Urinary bladder (tissue), 4 donors: ENCODE data around the gene ADGRD1. TPM values are rescaled to one million over a fixed set of nuclear protein-coding genes. Genes with fewer than 3 reads are reported as not detected.
"Not testable (repeated sequence)": the region's sequence is repeated elsewhere in the genome, so short reads cannot be mapped to it uniquely, and the experiment has no call there.

Experiments
- DNase-seq: peaks from one replicate; pipeline ENCODE4 v3.0.0-alpha.2; 2015; ENCODE audit errors: extremely low spot score
- H3K27ac ChIP-seq: one replicate; pipeline ENCODE4 v1.5.1; 2013; ENCODE audit warnings: low read depth, mild to moderate bottlenecking, moderate library complexity
- H3K36me3 ChIP-seq: one replicate; pipeline ENCODE4 v1.6.1; 2013; ENCODE audit warnings: mild to moderate bottlenecking, moderate library complexity; ENCODE audit not compliant: insufficient read depth
- H3K4me1 ChIP-seq: one replicate; pipeline ENCODE4 v1.6.1; 2013; ENCODE audit warnings: mild to moderate bottlenecking, moderate library complexity; ENCODE audit not compliant: insufficient read depth
- H3K4me3 ChIP-seq: one replicate; pipeline ENCODE4 v1.5.1; 2013; ENCODE audit warnings: low read depth, low read length
- WGBS: extraction: QIAGEN DNeasy Blood & Tissue Kit; methylation state at CpG from one replicate; pipeline ENCODE4 v1.1.7; 2013; 5-methylcytosine and 5-hydroxymethylcytosine counted together
- polyA plus RNA-seq: library from polyadenylated mRNA; stranded (reverse); fragments of 200-250 nt; gene quantifications from one replicate; pipeline ENCODE4 v1.2.3, GENCODE V29; 2013
- total RNA-seq: library from RNA; depleted of rRNA; stranded (reverse); fragments of >200 nt; gene quantifications from one replicate; pipeline ENCODE4 v1.2.3, GENCODE V29; 2014
- donor health status: healthy with polysubstance abuse.
- donor health status: healthy.

ADGRD1 gene
- total and polyA plus RNA-seq, 2 donors = 60.1 to 62.3 TPM

- WGBS = 69% methylated on average over 8 of the region's 8 CpGs
- no peak overlapping the region for H3K4me3 ChIP-seq
- H3K4me1 ChIP-seq = no peaks in the 10 kb centered on the region
- H3K27ac ChIP-seq = no peak overlapping the region
- DNase-seq = no peak
- H3K36me3 ChIP-seq = no peaks in the 10 kb centered on the region
Measured at GRCh38 chr12:130990034-130990433, 36.3 kb downstream of the ADGRD1 start.

DNA sequence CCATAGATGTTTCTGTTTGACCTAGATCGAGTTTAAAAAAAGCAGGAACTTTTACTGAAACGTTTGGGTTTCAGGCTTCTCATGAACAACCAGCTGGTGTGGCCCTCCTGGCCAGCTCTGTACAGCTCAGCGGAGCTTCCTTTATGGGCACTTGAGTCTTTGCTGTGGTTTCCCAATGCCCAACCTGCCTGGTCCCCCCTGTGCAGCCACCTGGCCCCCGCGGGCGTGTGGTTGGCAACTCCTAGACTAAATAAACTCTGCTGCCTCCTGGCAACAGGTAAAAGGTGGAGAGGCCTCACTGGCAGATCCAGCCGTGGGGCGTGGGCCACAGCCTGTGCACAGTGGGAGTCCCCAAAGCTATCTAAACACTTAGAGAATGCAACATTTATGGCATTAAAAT lies 38.7 kb downstream of the ADGRD1 start:
- H3K27ac ChIP-seq = no peak overlapping the region
- no peak overlapping the region for H3K4me3 ChIP-seq
- H3K36me3 ChIP-seq = no peaks in the 10 kb centered on the region
- WGBS = 72% methylated on average over 8 of the region's 8 CpGs
- DNase-seq = no peak
- no peaks in the 10 kb centered on the region for H3K4me1 ChIP-seq

GRCh38 chr12:130992979-130993538 lies 39.4 kb downstream of the ADGRD1 start:
- no peak overlapping the region for H3K27ac ChIP-seq
- no peak for DNase-seq
- no peaks in the 10 kb centered on the region for H3K36me3 ChIP-seq
- H3K4me1 ChIP-seq = no peaks in the 10 kb centered on the region
- H3K4me3 ChIP-seq = no peak overlapping the region
- WGBS = 88% methylated on average over 5 of the region's 5 CpGs

DNA sequence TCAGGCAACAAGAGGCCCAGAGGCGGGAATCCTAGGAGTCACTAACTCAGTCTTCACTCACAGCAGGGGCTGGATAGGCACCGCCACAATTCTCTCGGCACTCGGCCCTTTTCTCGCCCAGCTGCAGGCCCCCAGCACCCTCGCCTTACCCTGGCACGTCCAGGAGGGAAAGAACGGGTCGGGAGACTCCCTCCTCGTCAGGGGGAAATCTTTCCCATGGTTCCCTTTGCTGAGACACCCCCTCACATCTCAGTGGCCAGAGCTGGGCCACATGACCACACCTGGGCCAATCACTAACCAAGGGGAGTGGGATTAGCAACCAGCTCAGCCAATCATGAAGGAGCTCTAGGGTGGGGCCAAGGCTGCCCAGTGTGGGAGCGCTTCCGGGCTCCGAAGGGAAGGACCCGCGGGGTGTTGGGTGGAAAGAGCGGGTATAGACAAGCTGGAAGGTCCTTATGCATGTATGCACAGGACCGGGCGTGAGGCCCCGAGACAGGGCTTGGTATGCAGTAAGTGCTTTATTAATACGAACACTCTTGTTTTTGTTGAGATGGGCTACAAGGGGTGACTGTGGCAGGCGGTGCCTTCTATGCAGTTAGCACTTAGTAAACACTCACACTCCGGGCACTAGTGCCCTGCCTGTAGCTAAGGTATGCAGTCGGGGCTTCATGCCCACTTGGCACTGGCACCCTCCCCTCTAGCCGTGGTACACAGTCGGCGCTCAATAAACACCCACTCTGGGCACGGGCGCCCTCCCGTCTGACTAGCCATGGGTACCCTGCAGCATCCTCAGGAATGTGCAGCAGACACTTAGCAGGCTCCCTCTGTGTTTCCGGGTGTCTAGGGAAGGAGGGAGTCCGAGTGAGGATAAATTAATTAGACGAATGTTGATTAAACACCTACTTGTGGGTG lies 40.3 kb downstream of the ADGRD1 start:
- no peak for DNase-seq
- Histone ChIP-seq H3K4me1 (no peaks in the 10 kb centered on the region), H3K36me3 (no peaks in the 10 kb centered on the region), H3K4me3 (no peak overlapping the region), H3K27ac (no peak overlapping the region)
- 94% methylated on average over 32 of the region's 32 CpGs for whole genome bisulfite sequencing

DNA sequence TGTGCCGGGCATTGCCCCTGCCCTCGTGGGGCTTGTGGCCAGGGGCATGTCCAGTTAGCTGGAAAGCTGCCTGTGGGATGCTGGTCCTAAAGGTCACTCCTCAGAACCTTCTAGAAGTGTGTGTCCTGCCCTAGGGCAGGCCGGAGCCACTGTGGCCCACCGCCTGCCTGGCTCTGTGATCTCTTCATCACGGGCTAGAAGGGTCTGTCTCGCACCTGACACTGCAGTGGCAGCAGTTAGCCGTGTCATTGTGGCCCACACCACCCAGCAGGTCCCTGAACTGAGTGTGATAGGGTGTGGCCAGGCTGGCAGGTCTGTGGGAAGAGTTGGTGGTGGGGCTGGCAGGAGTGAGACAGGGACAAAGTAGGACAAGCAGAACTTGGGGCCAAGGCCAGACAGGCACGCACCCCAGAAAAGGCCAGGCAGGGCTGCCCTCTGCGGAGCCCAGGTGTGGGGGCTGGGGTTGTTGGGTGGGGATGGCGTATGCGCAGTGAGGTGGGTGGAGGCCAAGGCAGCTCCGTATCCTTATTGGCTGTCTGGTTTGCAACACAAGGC lies 41.2 kb downstream of the ADGRD1 start:
- DNase-seq = no peak
- Histone ChIP-seq H3K4me1 (no peaks in the 10 kb centered on the region), H3K27ac (no peak overlapping the region), H3K4me3 (no peak overlapping the region), H3K36me3 (no peaks in the 10 kb centered on the region)
- WGBS = 87% methylated on average over 12 of the region's 12 CpGs

GRCh38 chr12:130995386-130995969 lies 41.8 kb downstream of the ADGRD1 start:
- H3K36me3 ChIP-seq, DNase-seq, H3K27ac ChIP-seq, H3K4me1 ChIP-seq, H3K4me3 ChIP-seq: not testable (repeated sequence)
- WGBS = 90% methylated on average over 5 of the region's 5 CpGs

DNA sequence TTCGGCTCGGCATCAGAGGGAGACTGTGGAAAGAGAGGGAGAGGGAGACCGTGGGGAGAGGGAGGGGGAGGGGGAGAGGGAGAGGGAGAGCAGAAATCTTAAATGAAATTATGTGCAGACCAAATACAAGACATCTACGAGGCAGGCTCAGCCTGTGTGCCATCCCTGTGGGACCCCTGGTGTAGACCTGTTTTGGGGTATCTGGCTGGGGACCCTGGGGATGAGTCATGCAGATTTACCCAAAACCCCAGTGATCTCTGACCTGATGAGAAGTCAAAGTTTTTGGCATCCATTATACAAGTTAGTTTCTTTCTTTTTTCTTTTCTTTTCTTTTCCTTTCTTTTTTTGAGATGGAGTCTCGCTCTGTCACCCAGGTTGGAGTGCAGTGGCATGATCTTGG lies 44.4 kb downstream of the ADGRD1 start:
- no peak for DNase-seq
- H3K27ac ChIP-seq = no peak overlapping the region
- WGBS = 82% methylated on average over 5 of the region's 5 CpGs
- no peaks in the 10 kb centered on the region for H3K36me3 ChIP-seq
- H3K4me3 ChIP-seq = no peak overlapping the region
- H3K4me1 ChIP-seq = no peaks in the 10 kb centered on the region

- H3K27ac ChIP-seq = no peak overlapping the region
Measured at GRCh38 chr12:131000000-131000486, 46.3 kb downstream of the ADGRD1 start.

DNA sequence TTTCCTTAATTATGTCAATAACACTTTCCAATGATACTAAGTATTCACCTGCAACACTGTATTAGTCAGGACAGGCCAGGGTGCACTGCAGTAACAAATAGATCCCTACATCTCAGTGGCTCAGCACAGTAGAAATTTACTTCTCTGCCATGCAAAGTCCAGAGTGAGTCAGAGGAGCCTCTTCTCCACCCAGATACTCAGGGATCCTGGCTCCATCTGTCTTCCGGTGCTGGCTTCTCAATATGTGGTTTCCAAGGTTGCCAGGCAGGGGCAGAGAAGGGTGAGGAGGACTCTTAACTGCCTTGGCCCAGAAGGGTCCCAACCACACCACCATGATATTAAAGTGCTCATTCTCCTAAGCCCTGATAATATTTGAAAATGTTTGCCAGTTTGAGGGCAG lies 47.8 kb downstream of the ADGRD1 start:
- no peaks in the 10 kb centered on the region for H3K4me1 ChIP-seq
- H3K27ac ChIP-seq = no peak overlapping the region
- no peak for DNase-seq
- 93% methylated on average over 1 of the region's 1 CpG for WGBS
- no peaks in the 10 kb centered on the region for H3K36me3 ChIP-seq
- H3K4me3 ChIP-seq = no peak overlapping the region

More at GRCh38 chr12:131000000-131000486, 46.3 kb downstream of the ADGRD1 start:
- 89% methylated on average over 16 of the region's 16 CpGs for WGBS
- H3K4me1 ChIP-seq = no peaks in the 10 kb centered on the region
- H3K36me3 ChIP-seq = no peaks in the 10 kb centered on the region
- DNase-seq = no peak
- no peak overlapping the region for H3K4me3 ChIP-seq

GRCh38 chr12:131002216-131002631 lies 48.5 kb downstream of the ADGRD1 start:
- no peak overlapping the region for H3K27ac ChIP-seq
- no peaks in the 10 kb centered on the region for H3K4me1 ChIP-seq
- no peak for DNase-seq
- H3K36me3 ChIP-seq = no peaks in the 10 kb centered on the region
- WGBS = 52% methylated on average over 2 of the region's 2 CpGs
- H3K4me3 ChIP-seq = no peak overlapping the region

GRCh38 chr12:131003036-131003715 lies 49.5 kb downstream of the ADGRD1 start:
- H3K4me3 ChIP-seq = no peak overlapping the region
- no peak for DNase-seq
- 83% methylated on average over 18 of the region's 18 CpGs for WGBS
- no peaks in the 10 kb centered on the region for H3K4me1 ChIP-seq
- H3K36me3 ChIP-seq = no peaks in the 10 kb centered on the region
- H3K27ac ChIP-seq = no peak overlapping the region

DNA sequence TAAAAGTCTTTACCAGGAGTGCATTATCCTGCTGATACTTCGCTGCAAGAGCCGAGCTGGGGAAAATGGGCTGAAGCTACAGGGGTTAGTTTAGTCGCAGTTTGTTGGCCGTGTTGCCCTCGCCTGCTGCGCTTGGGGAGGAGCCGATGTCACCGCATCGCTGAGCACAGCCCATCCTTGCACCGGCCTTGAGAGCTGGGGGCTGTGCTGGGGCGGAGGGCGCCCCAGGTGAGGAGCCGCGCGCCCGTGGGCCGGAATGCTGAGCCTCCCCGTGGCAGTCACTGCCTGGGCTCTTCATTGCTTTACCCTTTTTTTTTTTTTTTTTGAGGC lies 50.0 kb downstream of the ADGRD1 start:
- H3K36me3 ChIP-seq = no peaks in the 10 kb centered on the region
- no peak overlapping the region for H3K4me3 ChIP-seq
- no peak for DNase-seq
- 78% methylated on average over 18 of the region's 18 CpGs for WGBS
- H3K4me1 ChIP-seq = no peaks in the 10 kb centered on the region
- H3K27ac ChIP-seq = no peak overlapping the region

DNA sequence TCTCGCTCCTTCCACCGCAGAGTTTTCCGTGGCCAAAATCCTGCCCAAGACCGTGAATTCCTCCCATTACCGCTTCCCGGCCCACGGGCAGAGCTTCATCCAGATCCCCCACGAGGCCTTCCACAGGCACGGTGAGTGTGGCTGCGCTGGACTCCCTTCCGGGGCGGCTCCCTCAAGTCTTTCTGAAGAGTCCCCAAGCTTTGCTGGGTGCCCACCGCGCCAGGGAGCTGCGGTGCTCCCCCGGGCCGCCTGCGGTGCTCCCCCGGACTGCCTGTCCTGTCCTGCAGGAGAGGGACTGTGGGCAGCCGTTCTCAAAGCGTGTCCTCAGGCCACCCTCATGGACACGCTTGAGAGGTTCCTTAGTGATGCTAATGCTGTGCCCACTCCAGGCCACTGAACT lies 50.5 kb downstream of the ADGRD1 start:
- no peak overlapping the region for H3K27ac ChIP-seq
- DNase-seq = no peak
- no peaks in the 10 kb centered on the region for H3K4me1 ChIP-seq
- WGBS = 89% methylated on average over 22 of the region's 22 CpGs
- H3K4me3 ChIP-seq = no peak overlapping the region
- no peaks in the 10 kb centered on the region for H3K36me3 ChIP-seq
